GM21360 (cell line): Measurements from ENCODE around the gene TMEM52B.

Source experiments
- ATAC-seq: cut with Tn5 transposase; IDR thresholded peaks from one replicate; pipeline ENCODE4 v1.9.1; 2021; ENCODE audit warnings: mild to moderate bottlenecking, moderate library complexity; ENCODE audit not compliant: unreplicated experiment

Gene TMEM52B

GRCh38 chr12:10178821-10179220 is at the start of gene TMEM52B:
TSS of gene TMEM52B (plus strand) at chr12:10179032. CDS start at chr12:10179575, 543 bp downstream.
- no peak for ATAC-seq

GRCh38 chr12:10130042-10130441 is 48.8 kb upstream of the TMEM52B start, which contains the start of gene CLEC7A:
TSS of gene CLEC7A (minus strand) at chr12:10130199. CDS start at chr12:10130082, 117 bp downstream.
- peak; percentile 93 for ATAC-seq

DNA sequence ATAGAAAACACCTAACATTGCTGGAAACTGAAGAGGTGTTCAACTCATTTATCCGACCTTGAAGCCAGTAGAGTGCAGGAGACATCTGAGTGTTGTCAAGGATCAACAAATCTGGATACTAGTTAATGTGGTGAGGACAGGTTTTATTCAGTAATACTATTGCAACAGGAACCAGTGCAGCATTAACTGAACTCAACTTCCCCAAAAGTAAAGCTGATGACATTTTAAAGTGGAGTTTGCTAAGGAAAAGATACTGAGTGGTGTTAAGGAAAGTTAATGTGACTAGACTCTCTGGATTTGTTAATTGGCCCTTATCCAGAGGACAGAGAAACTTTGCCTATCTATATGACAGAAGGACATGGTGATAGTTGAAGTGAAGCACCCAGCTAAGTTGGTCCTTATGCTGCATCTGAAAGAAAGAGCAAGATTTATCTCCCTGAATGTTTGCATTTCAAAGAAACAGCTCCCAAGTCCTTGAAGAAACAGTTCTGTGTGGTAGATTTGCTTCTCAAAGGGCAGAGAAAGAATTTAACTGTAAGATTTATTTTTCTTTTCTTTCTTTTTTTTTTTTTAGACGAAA is 47.6 kb upstream of the TMEM52B start:
- no peak for ATAC-seq

DNA sequence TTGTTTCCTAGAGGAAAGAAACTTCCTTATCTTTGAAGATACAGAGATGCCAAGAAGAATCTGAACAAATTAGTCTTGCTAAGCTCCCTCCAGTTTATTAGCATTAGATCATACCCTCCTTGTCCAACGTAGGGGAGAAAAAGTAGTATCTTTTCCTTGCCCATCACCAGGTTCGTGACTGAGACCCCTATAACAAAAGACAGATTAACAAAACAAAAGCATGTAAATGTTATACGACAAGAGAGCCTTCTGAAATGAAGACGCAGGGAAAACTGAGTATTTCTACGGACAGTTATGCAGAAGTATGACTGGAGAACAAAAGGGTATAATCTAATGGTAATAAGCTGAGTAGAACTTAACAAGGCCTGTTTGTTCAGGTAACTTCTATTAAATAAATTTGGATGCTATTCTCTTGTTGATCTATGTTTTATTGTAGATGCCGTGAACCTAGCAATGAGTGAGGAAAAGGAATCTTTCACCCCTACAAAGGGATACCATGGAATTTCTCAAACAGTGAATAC is 45.9 kb upstream of the TMEM52B start:
- ATAC-seq = no peak

- ATAC-seq = no peak
Measured at GRCh38 chr12:10135126-10135525, 43.7 kb upstream of the TMEM52B start.

GRCh38 chr12:10136637-10137205 is 42.1 kb upstream of the TMEM52B start:
- no peak for ATAC-seq

DNA sequence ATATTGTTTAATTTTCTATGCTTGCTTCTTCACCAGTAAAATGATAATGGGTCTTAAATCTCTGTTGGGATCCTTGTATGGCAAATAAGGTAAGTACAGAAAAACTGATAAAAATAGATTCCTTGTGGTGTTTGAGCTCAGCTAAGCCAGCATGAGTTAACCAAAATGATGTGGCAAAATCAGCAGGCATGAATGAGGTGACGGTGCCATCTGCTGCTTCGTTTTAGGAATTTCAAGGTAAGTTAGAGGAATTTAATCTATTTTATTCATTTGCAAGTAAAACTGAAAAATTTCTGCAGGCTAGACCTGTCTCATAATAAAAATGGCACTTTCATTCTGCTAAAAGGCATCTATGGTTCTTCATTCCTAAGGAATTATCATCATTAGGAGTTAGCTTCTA is 38.8 kb upstream of the TMEM52B start:
- no peak for ATAC-seq

DNA sequence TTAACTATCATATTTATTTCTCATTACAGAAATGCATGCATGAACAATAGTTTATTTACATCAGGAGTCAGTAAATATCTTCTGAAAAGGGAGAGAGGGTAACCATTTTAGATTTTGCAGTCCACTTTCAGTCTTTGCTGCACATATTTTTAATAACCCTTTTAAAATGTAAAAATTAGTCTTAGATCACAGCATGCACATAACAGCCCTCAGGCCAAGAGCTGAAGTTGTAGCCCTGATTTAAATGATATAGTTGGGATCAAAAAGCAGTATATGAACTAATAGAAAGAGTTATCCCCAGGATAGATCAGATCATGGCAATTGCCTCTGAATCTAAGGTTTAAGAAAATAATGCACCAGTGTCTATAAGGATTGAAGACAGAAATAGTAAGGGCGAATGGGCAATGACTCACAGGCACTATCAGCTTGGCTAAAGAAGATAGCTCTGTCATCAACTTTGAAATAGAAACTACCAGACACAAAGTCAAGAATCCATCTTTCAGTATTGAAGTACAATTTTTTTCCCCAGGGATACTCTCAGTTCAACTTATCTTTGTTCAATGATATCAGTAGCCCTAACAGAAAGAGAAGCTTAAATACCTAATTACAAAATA is 35.7 kb upstream of the TMEM52B start:
- no peak for ATAC-seq

DNA sequence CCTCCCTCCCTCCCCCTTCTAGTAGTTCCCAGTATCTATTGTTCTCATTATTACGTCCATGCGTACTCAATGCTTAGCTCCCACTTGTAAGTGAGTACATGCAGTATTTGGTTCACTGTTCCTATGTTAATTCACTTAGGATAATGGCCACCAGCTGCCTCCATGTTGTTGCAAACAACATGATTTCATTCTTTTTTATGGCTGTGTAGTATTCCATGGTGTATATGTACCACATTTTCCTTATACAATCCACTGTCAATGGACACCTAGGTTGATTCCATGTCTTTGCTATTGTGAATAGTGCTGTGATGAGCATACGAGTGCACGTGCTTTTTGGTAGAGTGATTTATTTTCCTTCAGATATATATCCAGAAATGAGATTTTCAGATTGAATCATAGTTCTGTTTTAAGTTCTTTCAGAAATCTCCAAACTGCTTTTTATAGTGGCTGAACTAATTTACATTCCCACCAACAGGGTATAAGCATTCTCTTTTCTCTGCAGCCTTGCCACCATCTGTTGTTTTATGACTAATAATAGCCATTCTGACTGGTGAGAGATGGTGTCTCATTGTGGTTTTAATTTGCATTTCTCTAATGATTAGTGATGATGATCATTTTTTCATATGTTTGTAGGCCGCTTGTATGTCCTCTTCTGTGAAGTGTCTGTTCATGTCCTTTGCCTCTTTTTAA is 31.0 kb upstream of the TMEM52B start:
- peak; percentile 69 for ATAC-seq

GRCh38 chr12:10151621-10152020 is 27.2 kb upstream of the TMEM52B start:
- no peak for ATAC-seq

DNA sequence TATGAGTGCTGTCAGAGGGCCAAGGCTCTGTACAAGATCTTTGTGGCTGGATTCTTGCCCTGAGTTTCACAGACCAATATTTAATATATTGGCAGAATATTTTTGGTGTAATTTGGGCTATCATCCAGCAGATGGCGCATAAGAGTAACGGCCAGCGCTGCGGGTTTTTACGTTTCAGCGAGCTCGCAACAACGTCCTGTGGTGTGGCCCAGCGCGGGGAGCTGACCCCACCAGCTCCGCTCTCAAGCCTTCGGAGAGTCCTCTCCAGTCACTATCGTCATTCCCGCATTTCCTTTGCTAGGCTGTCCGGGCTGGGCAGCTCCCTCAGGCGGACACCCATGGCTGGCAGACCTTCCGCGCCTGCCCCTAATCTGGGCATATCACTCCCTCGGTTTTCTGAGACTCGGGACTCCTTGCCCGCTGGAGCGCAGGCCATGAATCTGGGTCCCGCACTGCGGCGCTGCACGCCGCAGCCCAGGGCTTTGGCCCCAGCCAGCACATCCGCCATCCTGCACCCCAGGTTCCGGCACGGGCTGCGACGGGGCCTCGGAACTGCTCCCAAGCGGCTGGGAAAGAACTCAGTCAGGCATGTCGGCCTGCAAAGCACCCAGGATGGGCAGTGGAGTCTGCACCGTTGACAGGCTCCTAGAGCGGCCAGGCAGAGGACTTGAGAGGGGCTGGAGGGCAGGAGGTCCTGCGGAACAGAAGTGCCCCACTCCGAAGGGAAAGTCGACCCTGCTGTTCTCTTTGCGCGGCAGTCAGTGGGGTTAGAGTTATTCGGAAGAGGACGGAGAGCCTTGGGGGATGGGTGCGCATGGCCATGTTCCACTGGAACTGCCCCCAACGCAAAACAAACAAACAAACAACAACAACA is 25.3 kb upstream of the TMEM52B start:
- ATAC-seq = peak; percentile 58

DNA sequence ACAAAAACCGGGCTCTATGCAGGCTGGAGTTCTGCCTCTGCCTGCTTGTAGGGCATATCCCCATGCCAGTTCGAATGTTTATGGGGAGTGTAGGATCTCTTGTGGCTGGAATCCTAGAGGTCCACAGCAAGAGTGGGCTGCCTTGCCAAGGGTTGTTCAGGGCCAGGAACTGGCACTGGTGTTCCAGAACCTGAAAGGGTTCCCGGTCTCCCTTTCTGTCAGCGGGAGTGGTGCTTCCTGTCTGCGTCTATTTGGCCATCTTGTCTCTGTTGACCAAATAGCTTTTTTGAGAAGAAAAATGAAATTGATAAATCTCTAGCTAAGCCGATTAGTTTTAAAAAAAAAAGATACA is 24.7 kb upstream of the TMEM52B start:
- ATAC-seq = no peak

DNA sequence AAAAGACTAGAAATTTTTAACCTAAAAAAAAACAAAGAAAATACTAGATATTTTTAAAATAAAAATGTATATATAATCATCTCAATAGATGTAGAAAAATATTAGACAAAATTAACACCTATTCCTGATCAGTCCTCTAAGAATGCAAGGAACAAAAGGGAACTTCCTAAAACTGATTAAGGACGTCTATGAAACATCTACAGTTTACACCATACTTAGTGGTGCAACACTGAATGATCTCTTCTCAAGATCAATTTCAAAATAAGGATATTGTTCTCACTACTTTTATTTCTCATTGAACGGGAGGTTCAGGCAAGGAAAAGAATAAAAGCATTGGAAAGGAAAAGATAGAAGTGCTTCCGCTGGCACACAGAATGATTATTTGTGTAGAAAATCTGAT is 22.9 kb upstream of the TMEM52B start:
- ATAC-seq = no peak

- no peak for ATAC-seq
Measured at GRCh38 chr12:10158406-10158805, 20.4 kb upstream of the TMEM52B start.

- no peak for ATAC-seq
Measured at GRCh38 chr12:10159280-10159679, 19.6 kb upstream of the TMEM52B start.

DNA sequence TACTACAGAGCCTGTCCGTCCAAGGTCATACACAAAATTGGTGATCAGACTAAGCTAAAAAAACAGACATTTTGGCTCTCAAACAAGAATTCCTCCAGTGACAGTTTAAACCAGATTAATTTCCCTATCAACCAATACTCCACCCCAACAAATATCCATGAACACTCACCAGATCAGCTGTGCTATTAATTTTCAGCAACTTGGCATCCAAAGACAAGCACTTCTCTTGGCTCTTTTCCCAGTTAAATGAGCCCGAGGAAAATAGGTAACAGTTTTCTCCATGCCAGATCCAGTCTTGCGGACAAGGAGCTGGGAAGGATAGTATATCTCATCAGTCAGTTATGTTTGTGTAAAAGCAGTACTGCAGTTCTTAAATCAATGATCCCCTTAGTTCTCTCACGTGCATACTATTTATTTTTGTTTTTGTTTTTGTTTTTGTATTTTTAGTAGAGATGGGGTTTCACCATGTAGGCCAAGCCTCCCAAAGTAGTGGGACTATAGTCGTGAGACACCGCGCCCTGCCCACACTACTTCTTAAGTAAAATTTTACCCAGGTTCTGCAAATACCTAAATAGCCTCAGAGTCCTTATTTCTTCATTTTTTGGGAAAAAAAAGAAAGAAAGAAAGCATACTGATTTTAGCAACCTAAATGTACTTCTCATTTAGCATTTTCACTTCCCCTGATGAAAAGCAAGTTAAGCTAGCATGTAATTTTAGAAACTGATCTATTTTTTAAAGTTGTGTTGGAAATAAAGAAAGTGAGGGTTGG is 18.0 kb upstream of the TMEM52B start:
- ATAC-seq = no peak

- no peak for ATAC-seq
Measured at GRCh38 chr12:10163084-10163483, 15.7 kb upstream of the TMEM52B start.

DNA sequence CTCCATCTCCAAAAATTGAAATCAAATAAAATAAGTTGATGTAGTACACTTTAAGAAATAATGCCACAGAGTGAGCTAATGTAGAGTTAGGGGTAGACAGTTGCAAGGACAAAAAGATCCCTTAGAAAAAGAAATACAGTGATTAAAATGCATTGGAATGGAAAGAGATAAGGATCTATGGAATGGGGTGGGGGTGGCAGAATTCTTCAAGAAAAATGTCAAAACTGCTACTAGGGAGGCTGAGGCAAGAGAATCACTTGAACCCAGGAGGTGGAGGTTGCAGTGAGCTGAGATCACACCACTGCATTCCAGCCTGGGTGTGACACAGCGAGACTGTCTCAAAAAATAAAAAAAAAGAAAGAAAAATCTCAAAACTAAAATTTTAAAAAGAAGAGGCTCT is 13.4 kb upstream of the TMEM52B start:
- no peak for ATAC-seq

DNA sequence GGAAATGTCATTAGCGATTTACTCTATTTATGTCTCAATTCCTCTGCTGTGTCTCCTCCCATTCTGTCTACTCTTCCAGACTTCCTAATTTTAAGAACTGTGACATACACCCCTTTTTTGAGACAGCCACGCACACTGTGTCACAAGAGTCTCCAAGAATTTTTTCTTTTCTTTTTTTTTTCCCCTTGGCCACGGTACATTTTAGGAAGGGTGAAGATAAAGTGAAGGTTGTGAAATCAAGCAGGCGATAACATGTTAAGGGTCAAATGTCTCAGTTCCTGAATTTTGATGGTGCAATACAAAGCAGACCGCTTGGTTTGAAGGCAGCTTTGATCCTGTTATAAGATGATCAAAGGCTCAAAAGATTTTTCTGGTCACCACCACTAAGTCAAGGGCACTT is 11.2 kb upstream of the TMEM52B start:
- ATAC-seq = no peak

DNA sequence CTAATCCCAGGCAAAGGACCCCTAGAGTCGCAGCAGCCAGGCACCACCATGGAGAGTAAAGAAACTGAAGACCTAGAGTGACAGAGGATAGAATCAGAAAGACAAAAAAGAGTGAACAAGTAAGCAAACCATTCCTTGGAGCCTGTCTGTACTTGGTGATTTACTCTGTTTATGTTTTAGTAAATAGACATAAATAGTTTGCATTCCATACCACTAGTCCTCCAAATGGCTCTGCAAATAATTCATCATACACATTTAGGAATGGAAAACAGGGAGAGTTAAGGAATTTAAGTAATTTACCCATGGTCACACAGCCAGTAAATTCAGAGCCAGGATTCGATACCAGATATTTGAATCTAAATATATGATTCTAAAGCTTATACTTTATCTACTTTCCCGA is 9.7 kb upstream of the TMEM52B start:
- ATAC-seq = no peak
